OCI-M2 (cell line): ENCODE data around the gene STAB1.

Experiments used
- DNase-seq: peaks from one replicate; lab custom pipeline; 2025; ENCODE audit not compliant: unreplicated experiment; lab: John Stamatoyannopoulos, UW

The STAB1 gene

GRCh38 chr3:52494886-52495495 lies at the start of gene STAB1:
TSS of gene STAB1 (plus strand) at chr3:52495338. CDS start at chr3:52495414, 76 bp downstream.
- DNase-seq: no peak

GRCh38 chr3:52446042-52446441 lies 49.1 kb upstream of the STAB1 start:
- no peak for DNase-seq

GRCh38 chr3:52446631-52447511 lies 48.3 kb upstream of the STAB1 start:
- DNase-seq: peak; percentile 7

GRCh38 chr3:52447512-52448355 lies 47.4 kb upstream of the STAB1 start:
- DNase-seq: no peak

- no peak for DNase-seq
Observed at GRCh38 chr3:52450489-52451236, 44.5 kb upstream of the STAB1 start.

GRCh38 chr3:52451237-52452083 lies 43.7 kb upstream of the STAB1 start:
- DNase-seq: no peak

- no peak for DNase-seq
Observed at GRCh38 chr3:52452126-52452525, 43.0 kb upstream of the STAB1 start.

GRCh38 chr3:52452570-52453221 lies 42.4 kb upstream of the STAB1 start:
- no peak for DNase-seq

GRCh38 chr3:52453496-52454249 lies 41.5 kb upstream of the STAB1 start, which contains the start of gene TNNC1:
TSS of gene TNNC1 (minus strand) at chr3:52454041. CDS start at chr3:52454015, 26 bp downstream.
- DNase-seq: no peak

- no peak for DNase-seq
Observed at GRCh38 chr3:52454250-52454937, 40.7 kb upstream of the STAB1 start.

- no peak for DNase-seq
Observed at GRCh38 chr3:52454938-52455282, 40.2 kb upstream of the STAB1 start.

- peak; percentile 12 for DNase-seq
Observed at GRCh38 chr3:52455283-52456168, 39.6 kb upstream of the STAB1 start, which contains the start of gene NISCH. TSS of gene NISCH (plus strand) at chr3:52455604. CDS start at chr3:52455642, 38 bp downstream.

GRCh38 chr3:52456169-52456799 lies 38.9 kb upstream of the STAB1 start:
- no peak for DNase-seq

- DNase-seq: no peak
Observed at GRCh38 chr3:52456800-52457183, 38.3 kb upstream of the STAB1 start.

- no peak for DNase-seq
Observed at GRCh38 chr3:52458031-52458760, 36.9 kb upstream of the STAB1 start.
